KBM-7 (cell line): ENCODE data around the gene DKKL1.
A peak's percentile ranks its signal among the peaks of the same experiment; 100 is the strongest.
"Not testable (repeated sequence)": the region's sequence is repeated elsewhere in the genome, so short reads cannot be mapped to it uniquely, and the experiment has no call there.

Source experiments
- DNase-seq: peaks from one replicate; pipeline ENCODE4 v3.0.0-alpha.2; 2015
- in situ Hi-C: fragments of 300-500 bp; cut with MboI; formaldehyde crosslinking; loops from 2 replicates; pipeline ENCODE4 v1.14.3; 2020; ENCODE audit warnings: low sequenced_read_pairs, low pct_unique_long_range_greater_than_20kb, mixed read lengths

Gene DKKL1

DNA sequence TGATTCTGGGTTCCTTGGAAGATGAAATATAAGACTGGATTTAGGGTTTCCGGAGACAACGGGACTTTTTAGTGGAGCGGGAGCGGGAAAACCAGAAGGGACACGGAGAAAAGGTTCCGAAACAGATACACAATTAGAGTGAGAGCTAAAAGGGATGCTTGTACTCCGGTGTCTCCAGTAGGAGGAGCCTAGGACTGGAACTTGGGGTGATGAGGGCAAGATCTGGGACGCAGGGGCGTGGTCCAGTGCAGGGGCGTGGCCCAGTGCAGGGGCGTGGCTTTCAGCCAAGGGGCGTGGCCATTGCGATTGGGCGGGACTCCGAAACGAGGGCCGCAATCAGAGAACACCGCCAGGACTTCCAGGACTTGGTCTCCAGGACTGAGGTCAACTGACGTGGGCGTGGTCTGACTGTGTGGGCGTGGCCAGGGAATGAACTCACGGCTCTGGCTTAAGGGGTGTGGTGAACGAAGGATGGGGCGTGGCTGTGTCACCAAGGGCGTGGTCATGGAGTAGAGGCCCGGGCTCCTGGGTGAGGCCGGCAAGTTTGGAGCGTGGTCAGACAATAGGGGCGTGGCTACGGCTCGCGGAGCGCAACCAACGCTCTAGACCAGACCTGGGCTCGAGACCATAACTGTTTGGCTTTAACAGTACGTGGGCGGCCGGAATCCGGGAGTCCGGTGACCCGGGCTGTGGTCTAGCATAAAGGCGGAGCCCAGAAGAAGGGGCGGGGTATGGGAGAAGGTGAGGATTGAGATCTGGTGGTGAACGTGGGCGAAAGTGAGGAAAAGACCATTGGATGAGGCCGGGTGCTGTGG is at the start of gene DKKL1:
TSS of gene DKKL1 (plus strand) at position 610 of the 815 bp plus-strand sequence. CDS start at position 732, 122 bp downstream.
- peak; percentile 87 for DNase-seq
- in situ Hi-C loops, result no loop called here

DNA sequence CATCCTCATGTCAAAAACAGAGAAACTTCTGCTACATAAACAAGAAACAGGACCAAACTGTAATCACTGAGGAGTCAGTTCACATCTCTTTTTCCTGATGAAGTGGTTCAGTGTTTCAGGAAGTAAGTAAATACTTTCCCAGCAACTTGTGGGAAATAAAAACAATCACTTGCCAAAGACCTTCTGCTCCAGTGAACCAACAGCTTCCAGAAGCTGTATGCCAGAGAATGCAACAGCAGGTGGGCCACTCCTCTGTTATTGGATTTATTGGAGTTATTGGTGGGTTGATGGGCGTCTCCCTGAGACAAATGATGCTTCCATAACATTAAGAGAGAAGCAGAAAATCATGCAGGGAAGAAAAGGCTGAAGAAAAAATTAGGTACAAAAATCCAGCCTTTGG is 48.6 kb upstream of the DKKL1 start:
- DNase-seq, result no peak
- in situ Hi-C loops, result no loop called here

DNA sequence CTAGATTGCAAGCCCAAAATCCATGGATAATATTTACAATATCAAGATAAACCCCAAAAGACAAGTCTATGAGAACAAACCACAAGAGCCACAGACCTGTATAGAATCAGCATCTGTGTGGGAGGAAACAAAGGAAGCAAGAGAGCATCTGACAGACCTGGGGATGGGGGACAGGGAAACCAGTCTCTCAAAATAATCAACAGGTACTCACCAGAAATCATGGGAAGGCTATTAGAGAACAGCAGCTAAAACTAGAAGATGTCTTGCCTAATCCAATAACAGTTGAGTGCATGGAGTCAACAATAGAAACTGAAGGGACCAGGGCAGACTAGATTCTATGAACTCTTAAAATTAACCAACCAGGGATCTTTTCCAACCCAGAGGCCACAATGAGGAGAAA is 47.4 kb upstream of the DKKL1 start:
- no peak for DNase-seq
- in situ Hi-C loops, result no loop called here

DNA sequence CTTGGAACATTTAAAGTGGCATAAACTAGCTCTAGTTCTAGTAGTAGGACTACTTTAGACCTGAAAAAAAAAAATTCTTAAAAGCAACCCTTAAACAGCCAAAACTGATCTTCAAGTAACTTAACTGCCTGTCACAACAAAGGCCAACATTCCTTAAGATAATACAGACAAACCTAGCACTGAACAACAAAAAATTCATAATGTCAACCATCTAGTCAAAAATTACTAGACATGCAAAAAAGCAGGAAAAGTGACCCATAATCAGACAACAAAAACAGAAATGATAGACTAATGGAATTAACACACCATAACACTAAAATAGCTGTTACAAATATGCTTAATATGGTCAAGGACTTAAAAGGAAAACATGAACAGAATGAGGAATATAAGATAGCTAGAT is 45.4 kb upstream of the DKKL1 start:
- in situ Hi-C loops, result no loop called here
- DNase-seq, result no peak

- in situ Hi-C loops, result no loop called here
- DNase-seq, result no peak
Measured at GRCh38 chr19:49324801-49325576, 38.7 kb upstream of the DKKL1 start, which contains the start of gene SLC6A16. TSS of gene SLC6A16 (minus strand) at chr19:49325191. CDS start at chr19:49311347, 13,844 bp downstream.

DNA sequence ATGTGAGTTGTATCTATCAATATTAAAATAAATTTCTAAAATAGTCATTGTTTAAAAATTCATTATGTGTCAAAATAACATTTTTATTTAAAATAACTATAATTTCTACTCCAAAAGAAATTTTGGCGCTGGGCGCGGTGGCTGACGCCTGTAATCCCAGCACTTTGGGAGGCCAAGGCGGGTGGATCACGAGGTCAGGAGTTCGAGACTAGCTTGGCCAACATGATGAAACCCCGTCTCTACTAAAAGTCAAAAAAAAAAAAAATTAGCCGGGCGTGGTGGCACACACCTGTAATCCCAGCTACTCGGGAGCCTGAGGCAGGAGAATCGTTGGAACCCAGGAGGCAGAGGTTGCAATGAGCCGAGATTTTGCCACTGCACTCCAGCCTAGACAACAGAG is 37.9 kb upstream of the DKKL1 start:
- DNase-seq, in situ Hi-C loops: not testable (repeated sequence)

GRCh38 chr19:49326165-49326704 is 37.4 kb upstream of the DKKL1 start:
- no peak for DNase-seq
- in situ Hi-C loops, result no loop called here

DNA sequence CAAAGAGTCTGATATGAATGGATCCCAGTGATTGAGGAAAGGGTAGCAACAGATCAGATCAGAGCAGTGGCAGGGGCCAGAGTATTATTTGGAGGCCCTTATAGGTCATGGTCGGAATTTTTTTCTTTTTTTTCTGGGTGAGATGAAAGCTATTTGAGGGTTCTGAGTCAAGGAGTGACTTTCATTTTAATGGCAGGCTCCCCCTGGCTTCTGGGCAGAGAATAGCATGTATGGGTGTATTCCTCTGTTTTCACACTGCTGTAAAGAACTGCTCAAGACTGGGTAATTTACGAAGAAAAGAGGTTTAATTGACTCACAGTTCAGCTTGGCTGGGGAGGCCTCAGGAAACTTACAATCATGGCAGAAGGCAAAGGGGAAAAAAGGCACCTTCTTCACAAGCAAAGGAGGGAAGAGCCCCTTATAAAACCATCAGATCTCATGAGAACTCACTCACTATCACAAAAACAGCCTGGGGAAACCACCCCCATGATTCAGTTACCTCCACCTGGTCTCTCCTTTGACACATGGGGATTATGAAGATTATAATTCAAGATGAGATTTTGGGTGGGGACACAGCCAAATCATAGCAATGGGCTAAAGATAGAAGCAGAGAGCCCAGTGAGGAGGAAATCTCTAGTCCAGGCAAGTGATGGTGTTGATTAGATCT is 35.7 kb upstream of the DKKL1 start:
- in situ Hi-C loops, result no loop called here
- DNase-seq, result peak; percentile 49

GRCh38 chr19:49328741-49329140 is 34.9 kb upstream of the DKKL1 start:
- in situ Hi-C loops, result no loop called here
- DNase-seq, result no peak

DNA sequence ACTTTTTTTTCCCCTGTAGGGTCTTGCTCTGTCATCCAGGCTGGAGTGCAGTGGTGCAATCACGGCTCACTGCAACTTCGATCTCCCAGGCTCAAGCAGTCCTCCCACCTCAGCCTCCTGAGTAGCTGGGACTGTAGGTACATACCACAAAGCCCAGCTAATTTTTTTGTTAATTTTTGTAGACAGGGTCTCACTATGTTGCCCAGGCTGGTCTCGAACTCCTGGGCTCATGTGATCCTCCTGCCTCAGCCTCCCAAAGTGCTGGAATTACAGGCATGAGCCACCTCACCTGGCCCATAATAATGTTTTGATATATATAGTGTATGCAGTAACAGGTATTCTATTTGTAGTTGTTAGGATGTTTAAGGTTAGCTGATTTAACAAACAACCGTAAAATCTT is 32.5 kb upstream of the DKKL1 start:
- DNase-seq, in situ Hi-C loops: not testable (repeated sequence)

DNA sequence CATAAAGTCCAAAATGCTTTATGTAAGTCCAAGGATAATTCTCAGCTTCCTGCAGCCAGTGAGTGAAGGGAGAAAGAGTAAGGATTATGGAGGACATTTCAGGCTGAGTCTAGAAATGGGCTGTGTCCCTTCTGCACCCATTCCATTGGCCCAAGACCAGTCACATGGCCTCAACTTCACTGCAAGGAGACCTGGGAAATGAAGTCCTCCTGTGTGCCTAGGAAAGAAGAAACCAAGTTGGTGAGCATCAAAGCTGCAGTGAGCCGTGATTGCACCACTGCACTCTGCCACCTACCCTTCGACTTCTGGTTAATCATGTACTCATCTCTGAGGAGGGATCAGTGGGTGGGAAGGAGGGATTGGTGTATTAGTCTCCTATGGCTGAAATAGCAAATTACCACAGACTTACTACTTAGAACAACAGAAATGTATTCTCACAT is 32.0 kb upstream of the DKKL1 start:
- in situ Hi-C loops, result no loop called here
- DNase-seq, result peak; percentile 59

GRCh38 chr19:49332691-49333417 is 30.8 kb upstream of the DKKL1 start:
- DNase-seq, in situ Hi-C loops: not testable (repeated sequence)

DNA sequence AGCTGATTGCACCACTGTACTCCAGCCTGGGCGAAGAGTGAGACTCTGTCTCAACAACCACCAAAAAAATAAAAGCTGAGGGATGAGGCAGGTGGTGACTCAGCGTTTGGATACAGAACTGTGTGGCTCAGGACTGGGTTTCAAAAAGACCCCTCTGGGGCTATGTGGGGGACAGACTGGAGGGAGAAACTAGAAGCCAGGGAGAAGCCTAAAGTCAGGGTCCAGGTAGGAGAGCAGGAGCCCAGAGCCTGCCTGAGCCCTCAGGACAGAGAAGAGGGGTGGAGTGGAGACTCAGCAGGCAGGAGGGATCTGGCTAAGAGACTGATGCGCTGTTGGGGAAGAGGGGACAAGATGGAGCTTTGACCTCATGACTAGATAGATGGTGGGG is 30.3 kb upstream of the DKKL1 start:
- in situ Hi-C loops, result no loop called here
- no peak for DNase-seq

DNA sequence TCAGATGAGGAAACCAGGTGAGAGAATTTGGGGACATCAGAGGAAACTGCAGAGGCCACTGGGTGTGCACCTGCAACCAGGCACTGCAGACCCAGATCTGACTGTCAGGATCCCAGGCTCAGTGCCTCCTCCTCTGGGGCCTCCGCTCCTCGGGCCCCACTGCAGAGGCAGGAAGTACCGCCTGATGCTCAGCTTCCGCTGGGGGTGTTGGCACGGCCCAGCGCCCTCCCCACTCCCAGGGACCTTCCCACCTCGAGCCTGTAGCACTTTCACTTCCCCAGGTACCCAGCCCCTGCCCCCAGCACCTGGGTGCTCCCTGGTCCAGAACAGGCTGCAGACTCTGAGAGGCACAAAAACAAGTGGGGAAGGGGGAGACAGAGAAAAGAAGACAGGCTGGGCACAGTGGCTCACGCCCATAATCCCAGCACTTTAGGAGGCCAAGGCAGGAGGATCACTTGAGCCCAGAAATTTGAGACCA is 29.8 kb upstream of the DKKL1 start:
- DNase-seq, result peak; percentile 43
- in situ Hi-C loops, result no loop called here

DNA sequence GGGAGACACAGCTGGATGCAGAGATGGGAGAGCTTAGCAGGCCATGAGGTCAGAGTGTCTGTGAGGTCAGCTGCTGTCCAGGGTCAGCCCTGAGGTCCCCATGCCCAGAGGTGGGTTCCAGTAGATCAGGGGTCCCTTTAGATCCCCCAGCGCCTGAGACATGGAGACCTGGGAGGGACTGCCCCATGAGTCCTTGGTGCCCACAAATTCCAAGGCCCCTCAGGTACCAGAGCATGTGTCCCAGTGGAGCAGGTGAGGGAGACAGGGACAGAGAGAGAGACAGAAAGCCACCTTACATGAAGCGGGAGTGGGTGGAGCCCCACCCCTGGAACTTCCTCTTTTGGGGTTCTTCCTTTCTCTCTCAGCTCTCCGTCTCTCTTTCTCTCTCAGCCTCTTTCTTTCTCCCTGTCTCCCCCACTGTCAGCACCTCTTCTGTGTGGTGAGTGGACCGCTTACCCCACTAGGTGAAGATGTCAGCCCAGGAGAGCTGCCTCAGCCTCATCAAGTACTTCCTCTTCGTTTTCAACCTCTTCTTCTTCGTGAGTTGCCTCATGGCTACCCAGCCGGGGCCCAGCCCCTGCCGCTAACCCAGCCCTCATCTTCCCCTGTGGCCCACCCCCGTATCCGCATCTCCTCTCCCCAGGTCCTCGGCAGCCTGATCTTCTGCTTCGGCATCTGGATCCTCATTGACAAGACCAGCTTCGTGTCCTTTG is 28.4 kb upstream of the DKKL1 start, which contains the start of gene CD37:
TSS of gene CD37 (plus strand) at position 336 of the 713 bp plus-strand sequence. CDS start at position 471, 135 bp downstream.
- peak; percentile 85 for DNase-seq
- in situ Hi-C loops, result no loop called here

DNA sequence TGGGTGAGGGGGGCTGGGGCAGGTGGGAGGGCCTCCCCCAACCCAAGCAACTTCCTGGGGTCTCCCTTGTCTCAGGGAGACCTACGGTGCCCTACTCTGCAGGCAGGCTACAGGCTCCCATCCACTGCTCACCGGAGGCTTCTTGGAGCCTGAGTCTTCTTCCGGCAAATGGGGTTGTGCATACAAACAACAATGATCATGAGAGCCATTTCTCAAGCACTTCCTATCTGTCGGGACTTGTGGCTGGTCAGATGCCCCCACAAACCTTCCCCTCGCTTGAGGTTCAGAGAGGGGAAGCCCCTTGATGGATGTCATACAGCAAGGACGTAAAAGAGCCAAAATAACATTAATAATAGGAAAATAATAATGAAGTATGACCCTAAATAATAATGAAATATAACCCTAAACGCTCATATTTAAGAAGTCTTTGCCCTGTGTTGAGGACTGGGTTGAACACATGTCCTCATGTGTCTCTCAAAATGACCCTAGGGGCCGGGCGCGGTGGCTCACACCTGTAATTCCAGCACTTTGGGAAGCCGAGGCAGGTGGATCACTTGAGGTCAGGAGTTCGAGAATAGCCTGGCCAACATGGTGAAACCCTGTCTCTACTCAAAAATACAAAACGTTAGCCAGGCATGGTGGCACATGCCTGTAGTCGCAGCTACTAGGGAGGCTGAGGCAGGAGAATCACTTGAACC is 27.7 kb upstream of the DKKL1 start:
- in situ Hi-C loops, result no loop called here
- DNase-seq, result no peak

DNA sequence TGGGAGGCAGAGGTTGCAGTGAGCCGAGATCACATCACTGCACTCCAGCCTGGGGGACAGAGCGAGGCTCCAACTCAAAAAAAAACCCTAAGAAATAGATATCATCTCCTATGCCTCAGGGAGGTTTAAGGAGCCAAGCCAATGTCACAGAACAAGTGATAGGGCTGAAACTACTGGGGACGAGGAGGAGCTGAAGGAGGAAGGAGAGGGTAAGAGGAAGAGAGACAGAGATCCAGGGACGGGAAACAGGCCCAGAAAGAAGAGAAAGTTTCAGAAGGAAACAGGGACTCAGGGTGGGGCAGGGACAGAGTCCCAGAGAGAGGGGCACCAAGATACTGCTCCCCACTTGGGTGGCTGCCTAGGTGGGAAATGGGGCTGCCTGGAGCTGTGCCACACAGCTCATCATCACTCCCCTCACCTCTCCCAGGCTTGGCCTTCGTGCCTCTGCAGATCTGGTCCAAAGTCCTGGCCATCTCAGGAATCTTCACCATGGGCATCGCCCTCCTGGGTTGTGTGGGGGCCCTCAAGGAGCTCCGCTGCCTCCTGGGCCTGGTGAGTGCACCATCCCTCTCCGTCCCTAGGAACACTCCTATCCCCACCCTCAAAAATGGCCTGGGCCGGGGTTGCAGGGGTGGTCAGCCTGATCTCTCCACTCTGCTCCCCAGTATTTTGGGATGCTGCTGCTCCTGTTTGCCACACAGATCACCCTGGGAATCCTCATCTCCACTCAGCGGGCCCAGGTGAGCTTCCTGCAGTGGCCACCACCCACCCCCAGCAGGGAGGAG is 27.0 kb upstream of the DKKL1 start:
- DNase-seq, result no peak
- in situ Hi-C loops, result no loop called here
